Fibroblast of skin of left biceps (primary cell): Measurements from ENCODE around the gene TSPAN12.
"Not testable (repeated sequence)": the region's sequence is repeated elsewhere in the genome, so short reads cannot be mapped to it uniquely, and the experiment has no call there.

Experiments used
- DNase-seq, 2 experiments: peaks; one replicate each; pipeline ENCODE4 v3.0.0-alpha.2; 2013; ENCODE audit warnings: low read depth in 2 of 2

The TSPAN12 gene

DNA sequence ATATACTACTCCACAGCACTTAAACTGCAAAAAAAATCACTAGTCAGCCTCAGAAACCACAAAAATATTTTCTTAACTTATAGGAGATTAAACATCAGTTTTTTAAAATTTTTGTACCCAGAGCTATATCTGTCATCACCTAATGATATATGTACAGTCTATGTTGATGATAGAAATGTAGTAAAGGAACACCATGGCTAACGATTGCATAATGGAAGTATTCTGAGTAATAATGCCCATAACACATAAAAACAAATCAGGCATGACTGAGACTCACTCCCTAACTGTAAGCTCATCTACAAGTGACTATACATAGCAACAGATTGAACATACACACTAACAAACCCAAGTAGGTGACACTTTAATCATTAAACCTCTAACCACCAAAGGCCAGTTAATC is 51.3 kb downstream of the TSPAN12 start:
- peak; percentile 49 to 61 for DNase-seq

DNA sequence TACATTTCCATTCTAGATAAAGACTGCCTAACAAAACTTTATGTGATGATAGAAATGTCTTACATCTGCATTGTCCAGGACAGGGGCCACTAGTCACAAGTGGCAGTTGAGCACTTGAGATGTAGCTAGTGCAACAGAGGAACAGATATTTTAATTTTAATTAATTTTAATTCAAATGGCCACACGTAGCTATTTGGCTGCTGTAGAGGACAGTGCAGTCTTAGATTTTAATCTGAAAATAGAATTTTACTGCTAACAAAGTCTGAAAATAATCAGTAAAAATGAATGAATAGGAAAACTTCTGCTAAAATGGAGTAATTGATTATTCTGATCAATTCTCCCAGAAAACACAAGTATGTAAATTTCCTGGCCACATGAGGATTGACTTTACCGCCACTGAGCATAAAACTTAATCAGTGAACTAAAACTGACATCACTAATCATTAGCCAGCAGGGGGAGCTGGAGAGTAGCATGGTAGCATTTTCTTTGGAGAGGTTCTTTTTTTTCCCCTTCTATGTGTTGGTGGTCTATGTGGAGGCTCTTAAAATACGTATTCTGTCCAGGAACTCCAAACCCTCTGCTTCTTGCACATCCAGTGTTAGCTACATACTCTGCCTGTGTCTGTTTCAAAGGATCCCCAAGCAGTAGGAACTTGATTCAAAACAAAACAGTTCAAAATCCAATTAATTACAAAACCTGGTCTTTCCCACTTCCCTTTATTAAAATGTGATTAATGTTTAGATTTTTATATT is 52.1 kb downstream of the TSPAN12 start:
- DNase-seq, result peak; percentile 24 to 31

- DNase-seq, result no peak
Measured at GRCh38 chr7:120802751-120803150, 55.2 kb downstream of the TSPAN12 start.

- no peak for DNase-seq
Measured at GRCh38 chr7:120799813-120800475, 58.0 kb downstream of the TSPAN12 start.

GRCh38 chr7:120799147-120799546 is 58.8 kb downstream of the TSPAN12 start:
- DNase-seq, result no peak

DNA sequence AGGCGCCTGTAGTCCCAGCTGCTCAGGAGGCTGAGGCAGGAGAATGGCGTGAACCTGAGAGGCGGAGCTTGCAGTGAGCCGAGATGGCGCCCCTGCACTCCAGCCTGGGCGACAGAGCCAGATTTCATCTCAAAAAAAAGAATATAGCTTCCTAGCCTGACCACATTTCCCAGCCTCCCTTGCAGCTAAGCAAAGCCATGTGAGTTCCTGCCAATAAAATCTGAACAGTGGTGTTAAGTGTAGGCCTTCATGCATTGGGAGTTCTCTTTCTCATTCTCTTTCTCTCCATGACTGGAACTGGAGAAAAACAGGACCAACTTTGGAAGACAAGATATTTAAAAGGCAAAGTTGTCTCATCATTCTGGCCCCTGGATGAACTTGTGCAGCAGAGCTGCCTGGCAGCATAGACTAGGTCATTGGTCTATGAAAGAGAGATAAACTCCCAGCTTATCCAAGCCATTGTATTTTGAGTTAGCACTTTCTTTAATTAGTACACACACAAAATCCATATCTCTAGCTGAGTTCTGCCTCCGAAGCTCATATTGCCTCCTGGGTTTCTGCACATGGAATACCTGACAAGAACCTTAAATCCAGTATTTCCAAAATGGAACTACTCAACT is 60.8 kb downstream of the TSPAN12 start:
- DNase-seq, result no peak

DNA sequence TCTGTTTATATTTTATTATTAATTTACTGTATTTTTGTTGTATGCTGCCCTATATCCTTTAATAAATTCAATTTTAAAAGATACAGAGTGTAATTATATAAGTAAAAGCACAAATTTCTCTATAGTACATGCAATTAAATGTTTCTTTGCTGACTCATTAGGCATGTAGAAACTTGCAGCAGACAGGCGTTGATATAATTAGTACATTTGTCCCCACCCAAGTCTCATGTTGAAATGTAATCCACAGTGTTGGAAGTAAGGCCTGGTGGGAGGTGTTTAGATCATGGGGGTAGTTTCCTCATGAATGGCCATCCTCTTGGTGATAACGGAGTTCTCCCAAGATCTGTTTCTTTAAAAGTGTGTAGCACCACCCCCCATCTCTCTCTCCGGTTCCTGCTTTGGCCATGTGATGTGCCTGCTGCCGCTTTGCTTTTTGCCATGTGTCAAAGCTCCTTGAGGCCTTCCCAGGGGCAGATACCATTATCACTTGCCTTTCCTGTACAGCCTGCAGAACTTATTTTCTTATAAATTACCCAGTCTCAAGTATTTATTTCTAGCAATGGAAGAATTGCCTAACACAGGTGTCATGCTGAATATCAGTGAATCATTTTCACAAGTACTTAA is 63.7 kb downstream of the TSPAN12 start:
- no peak for DNase-seq

- no peak for DNase-seq
Measured at GRCh38 chr7:120793213-120793936, 64.6 kb downstream of the TSPAN12 start.

GRCh38 chr7:120792861-120793130 is 65.1 kb downstream of the TSPAN12 start:
- DNase-seq, result no peak

GRCh38 chr7:120792091-120792860 is 65.7 kb downstream of the TSPAN12 start:
- DNase-seq, result peak; percentile 12 to 17

DNA sequence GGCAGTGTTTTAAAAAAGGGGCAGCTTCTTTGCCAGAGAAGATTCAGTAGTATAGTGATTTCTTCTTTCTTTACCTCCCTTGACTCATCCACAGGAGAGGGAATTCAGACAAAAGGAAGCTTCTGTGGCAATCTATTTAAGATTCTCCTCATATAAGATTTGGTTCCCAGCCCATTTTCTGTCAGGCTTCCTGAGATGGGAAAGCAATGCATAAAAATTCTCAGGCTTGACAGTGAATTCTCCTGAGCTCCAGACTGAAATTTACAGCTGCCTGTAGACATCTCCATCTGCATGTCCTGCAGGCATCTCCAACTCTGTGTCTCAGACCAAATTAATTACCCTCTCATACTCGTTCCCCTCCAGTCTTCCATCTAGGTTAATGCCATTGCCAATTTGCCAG is 72.8 kb downstream of the TSPAN12 start:
- DNase-seq, result no peak

DNA sequence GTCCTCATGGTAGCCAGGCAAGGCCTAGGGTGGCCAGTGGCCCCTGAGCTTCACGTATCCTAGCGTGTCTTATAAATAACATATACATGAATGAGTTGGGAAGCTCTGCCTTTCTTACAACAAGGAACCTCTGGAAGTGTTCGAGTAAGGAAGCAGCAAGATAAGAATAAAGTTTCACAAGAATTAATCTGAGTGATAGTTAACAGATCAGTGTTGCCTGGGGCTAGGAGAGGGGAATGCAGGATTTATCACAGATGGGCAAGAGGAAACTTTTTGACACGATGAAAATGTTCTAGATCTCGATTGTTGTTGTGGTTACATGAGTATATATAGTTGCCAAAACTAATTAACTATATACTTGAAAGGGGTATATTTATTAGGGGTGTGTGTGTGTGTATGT is 74.2 kb downstream of the TSPAN12 start:
- DNase-seq, result no peak

DNA sequence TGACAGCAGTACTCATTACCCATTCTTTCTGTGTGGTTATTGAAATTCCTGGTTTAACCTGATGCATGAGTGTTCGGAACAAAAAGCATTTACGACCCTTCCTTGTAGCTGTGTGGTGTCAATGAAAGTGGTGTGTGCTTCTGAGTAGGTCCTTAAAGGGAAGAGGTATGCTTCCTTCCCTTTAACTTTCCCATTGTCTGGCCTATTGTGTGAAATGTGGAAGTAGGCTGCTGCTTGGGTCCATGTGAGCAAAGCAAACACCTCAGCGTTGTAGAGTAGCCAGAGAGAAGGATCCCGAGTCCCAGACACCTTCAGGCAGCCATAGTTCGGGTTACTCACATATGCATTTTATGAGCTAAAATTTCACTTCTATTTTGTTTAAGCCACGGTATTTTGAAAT is 74.7 kb downstream of the TSPAN12 start:
- DNase-seq, result no peak

GRCh38 chr7:120781924-120782323 is 76.0 kb downstream of the TSPAN12 start:
- not testable (repeated sequence) for DNase-seq

- DNase-seq, result no peak
Measured at GRCh38 chr7:120780938-120781337, 77.0 kb downstream of the TSPAN12 start.

GRCh38 chr7:120780451-120780850 is 77.5 kb downstream of the TSPAN12 start:
- not testable (repeated sequence) for DNase-seq

DNA sequence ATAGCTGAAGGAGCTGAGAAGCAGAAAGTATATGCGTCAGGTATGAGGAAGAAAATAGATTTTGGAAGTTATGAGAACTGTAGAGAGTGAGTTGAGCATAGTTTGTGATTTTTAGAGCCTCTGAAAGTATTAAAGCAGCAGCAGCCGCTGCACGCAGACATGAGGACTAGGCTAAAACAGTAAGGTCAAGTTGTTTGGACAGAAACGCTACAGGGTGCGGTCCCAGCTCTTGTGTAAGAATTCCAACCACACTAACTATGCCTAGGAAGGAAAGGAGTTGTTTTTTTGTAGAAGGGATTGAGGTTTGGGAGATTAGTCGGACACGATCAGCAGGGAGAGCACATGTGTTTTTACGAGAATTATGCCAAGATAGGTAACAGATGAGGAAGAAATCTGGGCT is 78.9 kb downstream of the TSPAN12 start:
- DNase-seq, result not testable (repeated sequence)

- no peak for DNase-seq
Measured at GRCh38 chr7:120775755-120776154, 82.2 kb downstream of the TSPAN12 start.

DNA sequence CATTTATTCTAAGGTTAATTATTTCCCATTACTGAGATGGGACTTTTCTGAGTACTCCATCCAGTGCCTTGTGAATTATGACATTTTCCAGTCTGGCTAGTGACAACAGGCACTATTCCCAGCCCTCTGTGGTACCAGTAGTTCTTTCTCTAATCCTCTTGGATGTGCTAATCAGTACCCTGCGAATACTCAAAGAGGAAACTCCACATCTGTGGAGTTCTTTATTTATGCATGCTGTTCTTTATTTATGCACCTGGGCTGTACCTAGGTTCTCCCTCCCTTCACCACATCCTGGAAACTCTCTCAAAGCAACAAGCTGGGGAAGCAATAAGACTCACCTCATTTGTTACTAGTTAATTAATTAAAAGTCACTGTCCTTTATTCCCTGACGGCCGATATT is 83.5 kb downstream of the TSPAN12 start:
- DNase-seq, result no peak

GRCh38 chr7:120770206-120770605 is 87.7 kb downstream of the TSPAN12 start:
- DNase-seq, result no peak

GRCh38 chr7:120760851-120761250 is 97.1 kb downstream of the TSPAN12 start:
- DNase-seq, result no peak
